Measurements from ENCODE around the gene BLVRA. TPM values are rescaled to one million over a fixed set of nuclear protein-coding genes. Genes with fewer than 3 reads are reported as not detected.
A peak's percentile ranks its signal among the peaks of the same experiment; 100 is the strongest.

Gene BLVRA
- total and polyA plus RNA-seq, 2 donors (not counting 1 experiment from before 2014, with no cell fraction given): 72.8 to 108 TPM

GRCh38 chr7:43716598-43716997 lies 41.9 kb upstream of the BLVRA start:
- no peak overlapping the region for H3K4me3 ChIP-seq (replicated peaks in 1 of 4; ENCODE audit: control extremely low read depth in 1 of 4, insufficient read depth in 1 of 4, low read depth in 3 of 4, low read length in 4 of 4)
- no peak overlapping the region for H3K4me2 ChIP-seq (ENCODE audit: extremely low read depth, insufficient read depth, low read length)
- H2AFZ ChIP-seq (ENCODE audit: low read length): no peak overlapping the region
- peaks cover 7% of the 10 kb centered on the region for H3K79me2 ChIP-seq (ENCODE audit: control insufficient read depth, insufficient read depth, low read length)
- TF ChIP-seq, protein P1, sequence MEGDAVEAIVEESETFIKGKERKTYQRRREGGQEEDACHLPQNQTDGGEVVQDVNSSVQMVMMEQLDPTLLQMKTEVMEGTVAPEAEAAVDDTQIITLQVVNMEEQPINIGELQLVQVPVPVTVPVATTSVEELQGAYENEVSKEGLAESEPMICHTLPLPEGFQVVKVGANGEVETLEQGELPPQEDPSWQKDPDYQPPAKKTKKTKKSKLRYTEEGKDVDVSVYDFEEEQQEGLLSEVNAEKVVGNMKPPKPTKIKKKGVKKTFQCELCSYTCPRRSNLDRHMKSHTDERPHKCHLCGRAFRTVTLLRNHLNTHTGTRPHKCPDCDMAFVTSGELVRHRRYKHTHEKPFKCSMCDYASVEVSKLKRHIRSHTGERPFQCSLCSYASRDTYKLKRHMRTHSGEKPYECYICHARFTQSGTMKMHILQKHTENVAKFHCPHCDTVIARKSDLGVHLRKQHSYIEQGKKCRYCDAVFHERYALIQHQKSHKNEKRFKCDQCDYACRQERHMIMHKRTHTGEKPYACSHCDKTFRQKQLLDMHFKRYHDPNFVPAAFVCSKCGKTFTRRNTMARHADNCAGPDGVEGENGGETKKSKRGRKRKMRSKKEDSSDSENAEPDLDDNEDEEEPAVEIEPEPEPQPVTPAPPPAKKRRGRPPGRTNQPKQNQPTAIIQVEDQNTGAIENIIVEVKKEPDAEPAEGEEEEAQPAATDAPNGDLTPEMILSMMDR (conservative IDR thresholded peaks at IDR 0.05 in 1 of 2, IDR thresholded peaks at IDR 0.05 in 1 of 2; ENCODE audit: low read depth in 1 of 2, low read length in 2 of 2): no peak
- TF ChIP-seq EZH2 (IDR thresholded peaks at IDR 0.05; ENCODE audit: low read length, missing control alignments): no peak
- no peak for DNase-seq (ENCODE audit: low read depth in 2 of 2)
- H3K9me3 ChIP-seq (ENCODE audit: control insufficient read depth, insufficient read depth, low read depth, low read length): no peaks in the 10 kb centered on the region
- H3K27ac ChIP-seq (ENCODE audit: insufficient read depth, low read length): no peak overlapping the region
- no peaks in the 10 kb centered on the region for H3K27me3 ChIP-seq (ENCODE audit: control insufficient read depth, insufficient read depth, low read length)
- H3K9ac ChIP-seq (ENCODE audit: insufficient read depth, low read length): no peak overlapping the region
- H3K4me1 ChIP-seq (ENCODE audit: control insufficient read depth, extremely low read depth, insufficient read depth, low read length): peaks cover 3% of the 10 kb centered on the region
- no peaks in the 10 kb centered on the region for H4K20me1 ChIP-seq (ENCODE audit: control insufficient read depth, extremely low read depth, insufficient read depth, low read length)
- no peaks in the 10 kb centered on the region for H3K36me3 ChIP-seq (ENCODE audit: control insufficient read depth, insufficient read depth, low read length)

DNA sequence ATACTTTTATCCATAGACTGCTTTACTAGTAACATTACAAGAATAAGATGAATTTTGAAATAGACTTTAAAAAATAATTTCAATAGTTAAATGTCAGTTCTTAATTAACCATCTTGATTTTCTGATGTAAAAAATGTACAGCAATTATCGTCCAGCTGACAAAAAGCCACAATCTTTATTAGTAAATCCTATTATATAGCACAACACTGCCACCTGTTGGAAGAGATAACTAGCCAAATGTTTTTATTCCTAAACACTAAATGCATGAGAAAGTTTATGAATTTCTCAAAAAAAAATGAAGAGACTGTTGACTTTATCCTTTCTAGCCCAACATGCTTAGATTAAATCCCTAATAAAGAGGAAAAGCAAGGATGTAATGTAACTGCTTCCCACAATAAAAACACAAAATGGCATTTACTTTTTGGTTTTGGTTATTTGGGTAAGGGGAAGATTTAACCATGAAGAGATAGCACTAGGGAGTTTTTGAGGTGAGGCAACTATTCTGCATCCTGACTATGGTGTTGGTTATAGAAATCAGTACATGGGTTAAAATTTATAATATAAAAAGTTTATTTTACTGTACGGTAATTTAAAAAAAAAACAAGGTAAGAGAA lies 37.2 kb upstream of the BLVRA start:
- Histone ChIP-seq H3K79me2 (ENCODE audit: control insufficient read depth, insufficient read depth, low read length) (peaks cover 21% of the 10 kb centered on the region), H2AFZ (ENCODE audit: low read length) (no peak overlapping the region), H3K27me3 (ENCODE audit: control insufficient read depth, insufficient read depth, low read length) (no peaks in the 10 kb centered on the region), H4K20me1 (ENCODE audit: control insufficient read depth, extremely low read depth, insufficient read depth, low read length) (no peaks in the 10 kb centered on the region), H3K27ac (ENCODE audit: insufficient read depth, low read length) (no peak overlapping the region), H3K4me1 (ENCODE audit: control insufficient read depth, extremely low read depth, insufficient read depth, low read length) (peaks cover 3% of the 10 kb centered on the region), H3K9ac (ENCODE audit: insufficient read depth, low read length) (no peak overlapping the region), H3K9me3 (ENCODE audit: control insufficient read depth, insufficient read depth, low read depth, low read length) (no peaks in the 10 kb centered on the region), H3K4me2 (ENCODE audit: extremely low read depth, insufficient read depth, low read length) (no peak overlapping the region), H3K36me3 (ENCODE audit: control insufficient read depth, insufficient read depth, low read length) (no peaks in the 10 kb centered on the region), H3K4me3 (replicated peaks in 1 of 4; ENCODE audit: control extremely low read depth in 1 of 4, insufficient read depth in 1 of 4, low read depth in 3 of 4, low read length in 4 of 4) (no peak overlapping the region)
- DNase-seq (ENCODE audit: low read depth in 2 of 2): peak; percentile 37 to 81
- TF ChIP-seq, protein P1 (conservative IDR thresholded peaks at IDR 0.05 in 1 of 2, IDR thresholded peaks at IDR 0.05 in 1 of 2; ENCODE audit: low read depth in 1 of 2, low read length in 2 of 2): peak; percentile 14 to 53
- TF ChIP-seq EZH2 (IDR thresholded peaks at IDR 0.05; ENCODE audit: low read length, missing control alignments): no peak

- Histone ChIP-seq H3K9me3 (ENCODE audit: control insufficient read depth, insufficient read depth, low read depth, low read length) (no peaks in the 10 kb centered on the region), H4K20me1 (ENCODE audit: control insufficient read depth, extremely low read depth, insufficient read depth, low read length) (no peaks in the 10 kb centered on the region), H3K4me3 (replicated peaks in 1 of 4; ENCODE audit: control extremely low read depth in 1 of 4, insufficient read depth in 1 of 4, low read depth in 3 of 4, low read length in 4 of 4) (no peak overlapping the region), H3K36me3 (ENCODE audit: control insufficient read depth, insufficient read depth, low read length) (no peaks in the 10 kb centered on the region), H3K4me1 (ENCODE audit: control insufficient read depth, extremely low read depth, insufficient read depth, low read length) (peaks cover 6% of the 10 kb centered on the region), H3K4me2 (ENCODE audit: extremely low read depth, insufficient read depth, low read length) (no peak overlapping the region), H3K27ac (ENCODE audit: insufficient read depth, low read length) (no peak overlapping the region), H3K27me3 (ENCODE audit: control insufficient read depth, insufficient read depth, low read length) (no peaks in the 10 kb centered on the region), H3K79me2 (ENCODE audit: control insufficient read depth, insufficient read depth, low read length) (peaks cover 32% of the 10 kb centered on the region), H2AFZ (ENCODE audit: low read length) (no peak overlapping the region), H3K9ac (ENCODE audit: insufficient read depth, low read length) (no peak overlapping the region)
- no peak for DNase-seq (ENCODE audit: low read depth in 2 of 2)
- no peak for TF ChIP-seq EZH2 (IDR thresholded peaks at IDR 0.05; ENCODE audit: low read length, missing control alignments)
- TF ChIP-seq, protein P1 (conservative IDR thresholded peaks at IDR 0.05 in 1 of 2, IDR thresholded peaks at IDR 0.05 in 1 of 2; ENCODE audit: low read depth in 1 of 2, low read length in 2 of 2): no peak
Observed at GRCh38 chr7:43723007-43723341, 35.5 kb upstream of the BLVRA start.
